GM19455 (cell line): ENCODE measurements around the gene LSM7.

Source experiments
- ATAC-seq: cut with Tn5 transposase; IDR thresholded peaks from one replicate; pipeline ENCODE4 v1.9.1; 2021; ENCODE audit not compliant: unreplicated experiment

The LSM7 gene

DNA sequence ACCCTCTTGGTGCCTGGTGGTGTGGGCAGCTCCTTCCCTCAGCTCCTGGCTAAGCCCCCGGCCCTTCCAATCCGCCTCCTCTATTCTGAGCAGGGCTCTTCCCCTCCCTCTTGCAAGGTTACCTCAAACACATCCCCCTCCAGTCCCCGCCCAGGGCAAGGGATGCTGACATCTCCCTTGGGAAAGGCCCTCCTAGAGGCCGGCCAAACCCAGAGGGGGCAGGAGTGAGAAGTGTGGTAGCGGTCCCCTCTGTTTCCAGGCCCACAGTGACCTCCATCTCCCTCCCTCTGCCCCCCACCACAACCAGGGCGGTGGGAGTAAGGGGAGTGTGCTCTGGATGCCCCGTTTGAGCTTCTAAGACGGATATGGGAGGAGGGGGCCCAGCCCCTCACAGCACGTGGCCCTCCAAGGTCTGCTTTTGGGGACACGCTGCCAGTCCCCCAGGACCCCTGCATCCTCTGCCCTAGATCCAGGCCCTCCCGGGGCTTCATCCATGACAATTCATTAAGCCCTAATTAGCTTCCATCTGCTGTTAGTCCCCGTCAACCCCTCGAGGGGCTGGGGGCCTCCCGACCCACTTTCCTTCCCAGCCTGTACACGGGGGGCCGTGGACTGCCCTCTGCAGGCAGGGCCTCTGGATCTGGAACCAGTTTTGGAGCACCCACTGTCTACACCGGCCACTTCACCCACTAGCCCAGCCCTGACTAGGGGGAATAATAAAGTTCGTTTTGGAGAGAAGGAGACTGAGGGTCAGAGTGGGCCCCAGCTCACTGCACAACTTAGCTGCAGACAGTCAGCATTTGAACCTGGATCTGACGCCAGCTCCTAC is 22.7 kb downstream of the LSM7 start:
- ATAC-seq: no peak

DNA sequence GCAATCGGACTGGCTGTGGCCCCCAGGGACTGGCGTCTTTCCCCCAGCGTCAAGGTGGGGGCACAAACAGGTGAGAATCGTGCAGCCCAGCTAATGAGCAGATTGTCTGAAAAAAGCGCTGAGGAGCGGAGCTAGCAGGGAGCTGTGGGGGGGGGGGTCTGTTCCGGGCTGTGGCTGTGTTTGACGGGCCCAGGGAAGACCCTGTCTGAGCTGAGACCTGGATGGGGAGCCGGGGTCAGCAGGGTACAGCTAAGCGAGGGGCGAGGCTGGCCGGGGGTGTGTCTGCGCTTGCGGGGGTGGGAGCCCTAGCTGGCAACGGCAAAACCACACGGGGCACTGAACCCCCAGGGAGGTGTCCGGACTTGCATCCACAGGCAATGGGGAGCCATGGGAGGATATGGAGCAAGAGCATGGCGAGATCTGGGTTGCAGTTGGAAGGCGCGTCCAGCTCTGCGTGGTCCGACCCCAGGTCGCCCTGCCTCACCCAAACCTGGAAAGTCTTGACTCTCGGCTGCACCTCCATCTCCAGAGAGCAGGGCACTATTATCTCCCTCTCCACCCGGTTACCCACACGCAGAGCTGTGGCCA is 25.1 kb downstream of the LSM7 start:
- ATAC-seq: no peak

DNA sequence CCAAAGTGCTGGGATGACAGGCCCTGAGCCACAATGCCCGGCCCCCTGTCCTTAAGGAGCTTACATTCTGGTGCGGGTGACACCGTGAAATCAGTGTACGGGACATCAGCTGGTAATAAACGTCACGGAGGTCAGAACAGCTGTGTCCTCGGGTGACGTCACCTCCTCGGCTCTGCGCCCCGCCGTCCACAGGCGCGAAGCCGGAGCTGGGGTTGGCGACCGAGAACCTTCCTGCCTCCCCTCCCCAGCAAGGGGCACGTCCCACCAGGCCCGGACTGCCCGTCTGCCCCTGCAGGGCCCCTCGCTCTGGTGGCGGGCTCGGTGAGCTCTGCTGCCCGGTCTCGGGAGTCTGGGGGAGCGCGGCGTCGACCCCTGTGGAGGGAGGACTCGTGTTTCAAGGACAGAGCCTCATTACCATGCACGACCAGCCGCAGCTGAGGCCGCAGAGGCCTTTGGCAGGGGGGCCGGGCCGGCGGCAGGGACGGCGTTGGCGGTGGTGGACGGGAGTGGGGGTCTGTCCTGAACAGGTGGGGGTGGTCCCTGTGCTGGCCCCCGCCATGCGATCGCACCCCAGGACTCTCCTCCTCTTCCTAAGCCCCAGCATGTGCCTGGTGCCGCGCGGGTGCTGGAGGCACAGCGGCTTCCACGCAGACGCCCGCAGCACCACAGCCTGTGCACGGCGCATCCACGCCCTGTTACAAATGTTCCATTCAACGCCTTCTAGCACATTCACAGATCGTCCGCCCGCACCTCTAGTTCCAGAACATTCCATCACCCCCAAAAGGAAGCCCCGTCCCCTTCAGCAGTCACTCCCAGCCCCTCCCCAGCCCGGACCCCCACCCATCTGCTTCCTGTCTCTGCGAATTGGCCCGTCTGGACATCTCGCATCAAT is 25.8 kb downstream of the LSM7 start:
- no peak for ATAC-seq

DNA sequence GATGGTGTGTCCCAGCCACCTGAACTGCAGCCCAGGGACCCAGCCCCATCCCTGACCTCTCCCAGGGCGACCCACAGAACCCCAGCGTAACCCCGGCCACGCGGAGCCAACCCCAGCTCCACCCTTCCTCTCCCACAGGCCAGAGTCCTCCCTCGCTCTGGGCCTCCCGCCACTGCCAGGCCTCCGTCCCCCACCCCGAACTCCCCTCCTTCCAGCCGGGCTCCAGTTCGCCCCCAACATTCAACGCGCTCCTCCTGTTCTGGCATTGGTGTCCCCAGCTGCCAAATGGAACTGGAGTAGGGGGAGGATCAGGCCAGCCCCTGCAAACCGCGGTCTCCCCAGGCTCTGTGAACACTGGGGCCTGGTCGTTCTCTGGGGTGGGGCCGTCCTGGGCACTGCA is 27.9 kb downstream of the LSM7 start:
- ATAC-seq: no peak

DNA sequence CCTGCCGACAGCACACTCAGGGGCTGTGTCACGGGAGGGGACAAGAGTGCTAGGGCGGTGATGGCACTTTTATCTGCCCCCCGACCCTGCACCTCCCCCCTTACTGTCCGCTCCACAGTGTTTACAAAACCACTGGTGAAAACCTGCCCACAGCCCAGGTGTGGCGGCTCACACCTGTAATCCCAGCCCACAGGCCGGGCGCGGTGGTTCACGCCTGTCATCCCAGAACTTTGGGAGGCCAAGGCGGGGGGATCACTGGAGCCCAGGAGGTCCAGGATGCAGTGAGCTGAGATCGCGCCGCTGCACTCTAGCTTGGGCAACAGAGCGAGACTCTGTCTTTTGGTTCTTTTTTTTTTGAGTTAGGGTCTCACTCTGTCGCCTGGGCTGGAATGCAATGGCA is 32.2 kb downstream of the LSM7 start:
- no peak for ATAC-seq

DNA sequence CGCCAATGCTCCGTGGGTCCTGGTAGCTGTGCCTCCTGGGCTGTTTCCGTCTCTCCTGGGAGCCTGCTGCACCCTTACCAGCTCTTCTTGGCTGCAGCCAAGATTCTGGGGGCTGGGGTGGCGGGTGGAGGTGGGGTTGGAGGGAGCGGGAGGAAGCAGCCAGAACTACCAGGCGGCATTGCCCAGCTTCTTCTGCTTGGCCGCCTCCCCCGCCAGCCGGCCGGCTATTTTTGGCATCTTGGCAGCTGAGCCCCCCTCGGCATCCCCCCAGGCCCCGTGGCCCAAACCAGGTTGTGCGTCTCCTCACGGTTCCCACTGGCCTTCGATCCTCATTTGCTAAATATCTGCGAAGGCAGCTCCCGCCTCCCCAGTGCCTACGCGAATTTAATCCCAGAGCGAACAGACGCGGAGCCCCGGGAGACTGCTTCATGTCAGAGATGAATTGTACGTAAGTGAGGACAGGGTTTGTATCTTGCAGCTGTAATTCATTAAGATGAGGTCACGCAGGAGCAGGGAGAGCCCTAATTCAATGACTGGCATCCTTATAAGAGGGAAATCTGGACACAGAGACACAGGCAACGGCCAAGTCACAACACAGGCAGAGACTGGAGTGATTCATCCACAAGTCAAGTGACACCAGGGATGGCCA is 33.6 kb downstream of the LSM7 start:
- no peak for ATAC-seq

DNA sequence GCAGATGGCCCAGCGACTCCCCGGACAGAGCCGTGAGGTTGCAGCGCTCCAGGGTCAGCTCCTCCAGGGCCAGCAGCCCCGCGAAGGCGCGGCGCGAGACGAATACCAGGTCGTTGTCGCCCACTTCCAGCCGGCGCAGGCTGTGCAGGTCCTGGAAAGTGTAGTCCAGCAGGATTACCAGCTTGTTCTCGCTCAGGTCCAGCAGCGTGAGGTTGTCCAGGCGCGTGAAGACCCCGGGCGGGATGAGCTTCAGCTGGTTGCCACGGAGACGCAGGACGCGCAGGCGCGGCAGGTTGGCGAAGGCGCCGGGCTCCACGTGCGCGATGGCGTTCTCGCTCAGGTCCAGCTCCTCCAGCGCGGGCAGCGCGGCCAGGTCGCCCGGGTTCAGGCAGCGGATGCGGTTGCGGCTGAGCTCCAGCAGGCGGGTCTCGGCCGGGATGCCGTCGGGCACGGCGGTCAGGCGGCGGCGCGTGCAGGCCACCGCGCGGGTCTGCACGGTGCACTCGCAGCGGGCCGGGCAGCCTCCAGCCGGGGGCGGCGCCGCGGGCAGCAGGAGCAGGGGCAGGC is 37.1 kb downstream of the LSM7 start:
- ATAC-seq: no peak

DNA sequence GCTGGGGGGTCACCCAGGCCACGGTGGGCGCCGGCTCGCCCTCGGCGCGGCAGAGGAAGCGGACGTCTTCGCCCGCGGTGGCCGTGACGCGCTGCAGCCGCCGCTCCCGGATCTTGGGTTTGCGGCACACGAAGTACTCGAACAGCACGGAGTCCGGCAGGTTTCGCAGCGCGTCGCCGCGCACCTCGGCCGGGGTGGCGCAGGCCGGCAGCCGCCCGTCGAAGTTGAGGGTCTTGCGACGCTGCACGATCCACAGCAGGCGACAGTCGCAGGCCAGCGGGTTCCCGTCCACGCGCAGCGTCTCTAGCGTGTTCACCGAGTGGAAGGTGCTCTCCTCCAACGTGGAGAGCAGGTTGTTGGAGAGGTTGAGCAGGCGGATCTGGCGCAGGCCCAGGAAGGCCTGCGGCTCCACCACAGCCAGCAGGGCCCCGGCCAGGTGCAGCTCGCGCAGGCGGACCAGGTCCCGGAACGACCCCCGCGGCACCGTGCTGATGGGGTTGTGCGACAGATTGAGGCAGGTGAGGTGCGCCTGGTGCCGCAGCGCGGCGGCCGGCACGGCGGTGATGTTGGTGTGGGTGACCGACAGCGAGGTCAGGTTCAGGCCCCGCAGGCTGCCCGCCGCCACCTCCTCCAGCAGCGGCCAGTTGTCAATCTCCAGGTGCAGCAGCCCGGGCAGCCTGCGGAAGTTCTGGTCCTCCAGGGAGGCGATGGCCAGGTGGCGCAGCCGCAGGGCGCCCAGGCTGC is 37.8 kb downstream of the LSM7 start:
- no peak for ATAC-seq

DNA sequence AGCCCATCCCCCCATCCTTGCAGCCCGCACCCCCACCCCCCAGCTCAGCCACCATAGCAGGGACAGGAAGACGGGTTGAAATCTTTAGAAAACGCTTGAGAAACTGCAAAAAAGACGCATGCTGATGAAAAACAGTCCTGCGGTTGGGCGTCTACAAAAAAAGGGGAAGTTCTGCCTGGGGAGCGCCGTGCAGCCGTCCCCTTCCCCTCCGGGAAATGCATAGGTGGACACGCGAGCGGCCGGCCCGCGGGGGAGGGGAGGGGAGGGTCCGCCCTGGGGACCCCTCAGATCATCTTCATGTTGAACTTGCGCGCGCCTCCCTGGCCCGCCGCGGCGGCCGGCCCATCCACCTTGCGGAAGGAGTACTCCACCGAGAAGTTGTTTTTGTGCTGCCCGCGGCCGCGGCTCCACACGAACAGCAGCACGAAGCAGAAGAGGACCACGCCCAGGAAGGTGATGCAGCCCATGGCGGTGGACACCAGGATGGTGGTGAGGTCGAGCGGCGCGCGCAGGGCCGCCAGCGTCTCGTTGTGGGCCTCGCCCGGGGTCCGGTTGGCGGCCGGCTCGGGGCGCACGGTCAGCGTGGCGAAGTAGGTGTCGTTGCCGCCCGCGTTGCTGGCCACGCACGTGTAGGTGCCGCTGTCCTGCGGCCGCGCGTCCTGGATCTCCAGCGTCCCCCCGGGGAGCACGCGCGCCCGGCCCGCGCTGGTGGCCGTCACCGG is 38.5 kb downstream of the LSM7 start:
- no peak for ATAC-seq

DNA sequence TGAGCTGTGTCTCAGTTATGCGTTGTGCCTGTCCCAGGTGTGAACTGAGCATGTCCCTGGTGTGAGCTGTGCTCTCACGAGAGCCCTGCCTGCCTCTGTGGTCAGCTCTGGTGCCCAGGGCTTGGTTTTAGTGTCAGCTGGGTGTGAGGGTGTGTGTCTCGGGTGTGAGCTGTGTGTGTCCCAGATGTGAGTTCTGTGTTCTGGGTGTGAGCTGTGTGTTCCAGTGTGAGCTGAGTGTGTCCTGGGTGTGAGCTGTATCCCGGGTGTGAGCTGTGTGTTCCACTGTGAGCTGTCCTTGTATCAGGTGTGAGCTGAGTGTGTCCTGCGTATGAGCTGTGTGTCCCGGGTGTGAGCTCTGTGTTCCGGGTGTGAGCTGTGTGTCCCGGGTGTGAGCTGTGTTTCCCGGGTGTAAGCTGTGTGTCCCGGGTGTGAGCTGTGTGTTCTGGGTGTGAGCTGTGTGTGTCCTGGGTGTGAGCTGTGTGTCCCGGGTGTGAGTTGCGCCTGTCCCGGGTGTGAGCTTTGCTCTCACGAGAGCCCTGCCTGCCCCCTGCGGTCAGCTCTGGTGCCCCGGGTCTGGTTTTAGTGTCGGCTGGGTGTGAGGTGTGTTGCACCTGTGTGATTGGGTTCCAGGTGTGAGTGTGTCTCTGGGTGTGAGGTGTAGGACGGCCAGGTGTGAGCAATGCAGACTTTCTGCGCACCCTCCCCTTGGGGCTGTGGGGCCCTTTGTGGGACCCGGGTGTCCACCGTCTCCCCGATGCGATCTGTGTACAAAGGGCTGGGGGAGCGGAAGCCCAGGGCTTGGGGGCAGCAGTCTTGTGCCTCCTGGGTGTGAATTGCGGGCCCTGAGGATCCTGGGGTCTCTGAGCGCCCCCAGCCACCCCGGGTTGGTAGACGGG is 39.3 kb downstream of the LSM7 start:
- no peak for ATAC-seq

DNA sequence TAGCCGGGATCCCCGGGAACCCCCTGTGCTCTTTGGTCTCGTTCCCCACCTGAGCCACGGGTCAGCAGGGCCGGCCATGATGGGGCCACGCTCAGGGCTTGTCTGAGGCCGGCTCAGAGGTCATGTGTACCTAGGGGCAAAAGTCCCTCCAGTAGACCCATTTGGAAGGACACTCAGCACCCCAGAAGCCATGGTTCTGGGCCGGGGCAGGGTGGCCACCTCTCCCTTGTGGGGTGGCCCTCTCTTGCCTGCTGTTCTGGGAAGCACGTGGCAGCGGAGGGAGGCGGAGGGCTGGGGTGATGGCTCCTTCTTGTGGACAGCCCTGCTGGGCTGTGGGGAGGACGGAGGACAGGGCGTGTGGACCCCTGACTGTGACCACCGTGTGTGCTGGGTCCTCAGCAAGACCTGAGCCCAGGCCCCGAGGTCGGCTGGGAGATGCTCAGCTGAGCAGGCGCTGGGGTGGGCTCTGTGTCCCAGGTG is 40.0 kb downstream of the LSM7 start:
- ATAC-seq: no peak

DNA sequence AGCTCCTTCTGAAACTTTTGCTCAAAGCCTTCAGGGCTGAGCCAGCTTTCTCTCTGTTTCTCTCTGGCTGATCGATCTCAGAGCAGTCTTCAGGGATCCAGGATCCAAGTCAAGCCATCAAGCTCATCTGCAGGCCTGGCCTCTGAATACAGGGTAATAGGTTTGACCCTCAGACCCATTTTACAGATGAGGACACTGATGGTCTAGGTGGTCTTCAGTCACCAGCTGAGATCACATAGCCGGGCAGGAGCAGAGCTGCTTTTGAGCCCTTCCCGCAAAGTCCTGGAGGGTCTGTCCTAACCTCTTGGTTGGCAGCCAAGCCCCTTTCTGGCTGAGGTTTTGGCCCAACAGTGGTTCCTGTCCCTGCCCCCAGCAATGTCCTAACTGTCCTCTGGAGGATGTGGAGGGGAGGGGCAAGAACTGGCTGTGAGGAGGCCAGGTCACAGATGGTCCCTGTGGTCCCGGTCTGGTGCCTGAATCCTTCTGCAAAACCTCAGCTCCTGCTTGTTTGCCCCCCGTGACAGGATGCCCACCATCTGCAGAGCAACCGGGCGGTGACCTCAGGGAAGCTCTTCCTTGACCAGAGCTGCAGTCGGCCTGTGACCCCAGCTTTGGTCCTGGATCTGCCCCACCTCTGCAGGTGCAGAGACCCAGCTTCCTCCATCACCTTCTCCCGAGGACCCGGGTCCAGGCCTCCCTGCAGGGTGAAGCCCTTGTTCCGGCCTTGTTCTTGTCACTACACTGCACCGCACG is 40.6 kb downstream of the LSM7 start:
- no peak for ATAC-seq

DNA sequence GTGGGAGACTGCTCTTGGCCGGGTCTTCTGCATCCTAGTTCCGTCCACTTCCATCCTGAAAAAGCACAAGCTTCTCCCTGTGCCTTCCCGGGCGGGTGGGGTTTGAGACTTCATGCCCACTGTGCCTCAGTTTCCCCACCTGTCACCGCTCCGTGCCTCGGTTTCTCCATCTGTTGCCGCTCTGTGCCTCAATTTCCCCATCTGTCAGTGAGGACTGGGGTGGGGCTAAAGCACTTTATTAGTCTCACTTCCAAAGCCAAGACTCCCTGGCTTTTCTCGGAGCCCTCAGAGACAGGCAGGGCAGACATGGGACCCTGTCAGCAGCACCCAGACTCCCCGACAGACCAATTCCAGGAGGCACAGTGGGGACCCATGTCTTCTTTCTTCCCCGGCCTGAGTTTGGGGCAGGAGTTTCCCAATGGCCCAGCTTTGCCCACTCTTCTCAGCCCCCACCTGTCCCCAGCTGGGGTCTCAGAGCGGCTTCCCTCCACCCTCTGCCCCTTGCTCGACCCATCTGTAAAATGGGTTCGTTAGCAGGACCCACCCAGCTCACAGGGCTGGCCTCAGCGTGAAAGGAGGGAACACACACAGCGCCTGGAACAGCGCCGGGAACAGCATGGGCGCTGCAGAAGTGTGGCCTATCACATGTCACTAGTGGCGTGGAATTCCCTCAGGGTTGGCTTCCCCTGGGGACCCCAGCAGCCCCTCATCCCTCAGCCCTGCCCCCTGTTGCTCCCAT is 41.8 kb downstream of the LSM7 start:
- no peak for ATAC-seq

DNA sequence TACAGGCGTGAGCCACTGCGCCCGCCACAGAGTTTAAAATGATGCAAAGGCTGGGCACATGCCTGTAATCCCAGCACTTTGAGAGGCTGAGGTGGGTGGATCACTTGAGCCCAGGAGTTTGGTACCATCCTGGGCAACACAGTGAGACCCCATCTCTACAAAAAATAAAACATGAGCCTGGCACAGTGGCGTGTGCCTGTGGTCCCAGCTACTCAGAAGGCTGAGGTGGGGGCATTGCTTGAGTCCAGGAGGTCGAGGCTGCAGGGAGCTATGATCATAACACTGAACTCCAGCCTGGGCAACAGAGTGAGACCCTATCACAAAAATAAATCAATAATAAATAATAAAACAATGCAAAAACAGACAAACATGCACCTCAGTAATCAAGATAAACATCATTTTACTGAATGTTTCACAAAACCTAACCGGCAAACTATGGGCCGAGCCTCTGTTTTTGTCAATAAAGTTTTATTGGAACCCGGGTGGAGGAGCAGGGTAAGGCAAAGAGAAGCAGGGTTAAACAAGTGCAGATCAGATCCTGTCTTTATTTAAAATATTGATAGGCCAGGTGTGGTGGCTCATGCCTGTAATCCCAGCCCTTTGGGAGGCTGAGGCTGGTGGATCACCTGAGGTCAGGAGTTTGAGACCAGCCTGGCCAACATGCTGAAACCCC is 44.4 kb downstream of the LSM7 start:
- ATAC-seq: no peak

DNA sequence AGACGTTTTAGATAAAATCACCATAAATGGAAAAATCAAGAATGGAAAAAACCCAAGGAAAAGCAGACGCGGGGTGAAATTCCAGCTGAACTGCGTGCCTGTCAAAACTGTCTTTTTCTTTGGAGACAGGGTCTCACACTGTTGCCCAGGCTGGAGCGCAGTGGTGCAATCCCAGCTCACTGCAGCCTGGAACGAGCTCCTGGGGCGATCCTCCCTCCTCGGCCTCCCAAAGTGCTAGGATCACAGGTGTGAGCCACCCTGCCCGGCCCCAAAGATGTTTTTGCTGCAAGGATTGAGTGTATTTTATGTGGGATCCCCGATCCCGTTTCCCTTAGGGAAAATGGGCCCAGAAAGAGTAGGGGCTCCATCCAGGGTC is 45.5 kb downstream of the LSM7 start:
- no peak for ATAC-seq

DNA sequence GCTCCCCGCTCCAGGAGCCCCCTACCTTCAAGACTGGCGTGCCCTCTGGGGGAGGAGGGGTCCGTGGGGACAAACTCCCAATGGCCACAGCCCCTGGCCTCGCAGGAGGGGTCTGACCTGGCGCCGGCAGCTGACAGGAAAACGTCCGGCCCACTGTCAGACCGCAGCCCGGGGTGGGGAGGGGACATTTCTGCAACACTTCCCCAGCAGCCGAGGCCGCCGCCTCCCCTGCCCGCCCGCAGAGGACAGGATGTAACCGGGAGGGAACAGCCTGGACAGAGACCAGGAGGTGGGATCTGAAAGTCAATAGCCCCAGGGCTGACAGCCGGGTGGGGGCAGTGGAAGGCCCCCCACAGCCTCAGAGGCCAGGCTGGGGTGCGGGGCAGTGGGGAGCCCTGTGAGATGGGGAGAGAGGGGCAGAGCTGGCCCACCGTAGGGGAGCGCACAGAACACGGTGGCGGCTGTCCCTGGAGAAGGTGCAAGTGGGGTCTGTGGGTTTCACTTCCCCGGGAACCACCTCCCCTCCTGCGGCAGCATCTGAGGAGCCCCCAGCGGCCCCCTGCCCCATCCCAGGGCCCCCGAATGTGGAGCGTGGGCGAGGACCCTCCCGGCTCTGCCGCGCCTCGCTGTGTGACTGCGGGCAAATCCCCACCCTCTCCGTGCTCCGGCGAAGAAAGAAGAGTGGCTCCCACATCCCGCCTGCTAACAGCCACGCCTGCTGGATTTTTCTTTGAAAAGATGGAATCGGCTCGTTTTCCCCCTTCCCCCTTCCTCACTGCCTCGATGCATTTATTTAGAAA is 46.1 kb downstream of the LSM7 start, which contains the start of gene PEAK3:
Gene PEAK3, minus strand, starts transcription at position 114 of the 800 bp plus-strand sequence. CDS start 1,244 bp downstream, outside the sequence.
- ATAC-seq: no peak
